HG03025 (cell line): ENCODE results near the gene QRICH1.

ENCODE experiments used
- ATAC-seq: cut with Tn5 transposase; IDR thresholded peaks from one replicate; pipeline ENCODE4 v1.9.1; 2021; ENCODE audit warnings: mild to moderate bottlenecking, moderate library complexity; ENCODE audit not compliant: unreplicated experiment, low FRiP score

QRICH1 gene

GRCh38 chr3:48982016-48982415, 111.9 kb downstream of the QRICH1 start:
- no peak for ATAC-seq

GRCh38 chr3:48980295-48980694, 113.6 kb downstream of the QRICH1 start:
- no peak for ATAC-seq
